Right lobe of liver (tissue), 4 donors: Measurements from ENCODE around the gene NECAP2.
"Not testable (repeated sequence)": the region's sequence is repeated elsewhere in the genome, so short reads cannot be mapped to it uniquely, and the experiment has no call there.

Experiments used
- CTCF ChIP-seq, 4 donors: fragments of 200-600 bp in 3 of 4; fragments of 450-650 bp in 1 of 4; IDR thresholded peaks; one replicate each; pipeline versions ENCODE4 v1.5.1 to v1.8.0; 2016 to 2022; ENCODE audit warnings: antibody characterized with exemption in 4 of 4, mild to moderate bottlenecking in 2 of 4
- POLR2A ChIP-seq: fragments of 450-650 bp; IDR thresholded peaks from one replicate; pipeline ENCODE4 v1.6.1; 2017; ENCODE audit warnings: antibody characterized with exemption, mild to moderate bottlenecking
- donor health status: DM: no; HTN: no; CAD: no.
- donor health status: DM: no; HTN: no; CAD: no.
- donor health status: DM: no; HTN: yes; CAD: no.

- TF ChIP-seq CTCF (IDR thresholded peaks at IDR 0.05); POLR2A: not testable (repeated sequence)
Observed at GRCh38 chr1:16497474-16497904, 57.0 kb downstream of the NECAP2 start.
